Vagina (tissue), 2 donors: ENCODE measurements around the gene FGGY.

Experiments used
- CTCF ChIP-seq, 3 experiments: fragments of 450-650 bp in 2 of 3; fragments of 200-600 bp in 1 of 3; sonication (generic) in 1 of 3; IDR thresholded peaks; one replicate each; pipeline ENCODE4 v1.5.1; 2017 to 2019; ENCODE audit warnings: antibody characterized with exemption in 3 of 3, mild to moderate bottlenecking in 2 of 3, moderate library complexity in 2 of 3
- POLR2A ChIP-seq, 2 donors: fragments of 450-650 bp; IDR thresholded peaks; one replicate each; pipeline ENCODE4 v1.6.1; 2017; ENCODE audit warnings: antibody characterized with exemption in 2 of 2, mild to moderate bottlenecking in 2 of 2, moderate library complexity in 2 of 2

GRCh38 chr1:59481881-59482505 is 185.1 kb downstream of the FGGY start:
- TF ChIP-seq CTCF (IDR thresholded peaks at IDR 0.05): no peak
- no peak for TF ChIP-seq POLR2A (IDR thresholded peaks at IDR 0.05)
